ENCODE measurements around the gene TOLLIP.

Gene TOLLIP

GRCh38 chr11:1303126-1303821 lies 6.2 kb downstream of the TOLLIP start:
- Histone ChIP-seq H3K27me3 (ENCODE audit: control insufficient read depth in 1 of 2, insufficient read depth in 2 of 2, low read length in 2 of 2) (no peaks in the 10 kb centered on the region), H3K4me3 (ENCODE audit: low read length in 2 of 2) (peak overlapping the region in 1 of 2 donors; percentile 15), H3K4me1 (ENCODE audit: control insufficient read depth, insufficient read depth, low read length) (peaks cover 77% of the 10 kb centered on the region), H3K36me3 (ENCODE audit: control insufficient read depth in 2 of 2, insufficient read depth in 2 of 2, low read length in 2 of 2) (peaks cover 0 to 3% of the 10 kb centered on the region in 2 donors), H3K27ac (ENCODE audit: low read length) (no peak overlapping the region), H3K9me3 (ENCODE audit: control insufficient read depth in 2 of 2, low read length in 2 of 2) (no peaks in the 10 kb centered on the region), H3K9ac (ENCODE audit: low read length in 2 of 2) (no peak overlapping the region)

GRCh38 chr11:1302461-1303125 lies 6.8 kb downstream of the TOLLIP start:
- H3K9ac ChIP-seq (ENCODE audit: low read length in 2 of 2) = no peak overlapping the region
- peaks cover 74% of the 10 kb centered on the region for H3K4me1 ChIP-seq (ENCODE audit: control insufficient read depth, insufficient read depth, low read length)
- H3K4me3 ChIP-seq (ENCODE audit: low read length in 2 of 2) = peak overlapping the region in 1 of 2 donors; percentile 15
- no peak overlapping the region for H3K27ac ChIP-seq (ENCODE audit: low read length)
- no peaks in the 10 kb centered on the region for H3K9me3 ChIP-seq (ENCODE audit: control insufficient read depth in 2 of 2, low read length in 2 of 2)
- no peaks in the 10 kb centered on the region for H3K27me3 ChIP-seq (ENCODE audit: control insufficient read depth in 1 of 2, insufficient read depth in 2 of 2, low read length in 2 of 2)
- peaks cover 5 to 9% of the 10 kb centered on the region in 2 donors for H3K36me3 ChIP-seq (ENCODE audit: control insufficient read depth in 2 of 2, insufficient read depth in 2 of 2, low read length in 2 of 2)

GRCh38 chr11:1302041-1302460 lies 7.4 kb downstream of the TOLLIP start:
- no peaks in the 10 kb centered on the region for H3K27me3 ChIP-seq (ENCODE audit: control insufficient read depth in 1 of 2, insufficient read depth in 2 of 2, low read length in 2 of 2)
- H3K4me3 ChIP-seq (ENCODE audit: low read length in 2 of 2) = no peak overlapping the region
- no peaks in the 10 kb centered on the region for H3K9me3 ChIP-seq (ENCODE audit: control insufficient read depth in 2 of 2, low read length in 2 of 2)
- H3K27ac ChIP-seq (ENCODE audit: low read length) = no peak overlapping the region
- H3K36me3 ChIP-seq (ENCODE audit: control insufficient read depth in 2 of 2, insufficient read depth in 2 of 2, low read length in 2 of 2) = peaks cover 5 to 12% of the 10 kb centered on the region in 2 donors
- no peak overlapping the region for H3K9ac ChIP-seq (ENCODE audit: low read length in 2 of 2)
- peaks cover 70% of the 10 kb centered on the region for H3K4me1 ChIP-seq (ENCODE audit: control insufficient read depth, insufficient read depth, low read length)

GRCh38 chr11:1301220-1302000 lies 8.0 kb downstream of the TOLLIP start:
- H3K36me3 ChIP-seq (ENCODE audit: control insufficient read depth in 2 of 2, insufficient read depth in 2 of 2, low read length in 2 of 2) = peaks cover 5 to 12% of the 10 kb centered on the region in 2 donors
- H3K4me3 ChIP-seq (ENCODE audit: low read length in 2 of 2) = no peak overlapping the region
- H3K9ac ChIP-seq (ENCODE audit: low read length in 2 of 2) = no peak overlapping the region
- peaks cover 63% of the 10 kb centered on the region for H3K4me1 ChIP-seq (ENCODE audit: control insufficient read depth, insufficient read depth, low read length)
- H3K9me3 ChIP-seq (ENCODE audit: control insufficient read depth in 2 of 2, low read length in 2 of 2) = no peaks in the 10 kb centered on the region
- H3K27ac ChIP-seq (ENCODE audit: low read length) = no peak overlapping the region
- H3K27me3 ChIP-seq (ENCODE audit: control insufficient read depth in 1 of 2, insufficient read depth in 2 of 2, low read length in 2 of 2) = no peaks in the 10 kb centered on the region

- Histone ChIP-seq H3K27me3 (ENCODE audit: control insufficient read depth in 1 of 2, insufficient read depth in 2 of 2, low read length in 2 of 2) (no peaks in the 10 kb centered on the region), H3K27ac (ENCODE audit: low read length) (peak overlapping the region; percentile 53), H3K9ac (ENCODE audit: low read length in 2 of 2) (no peak overlapping the region), H3K4me1 (ENCODE audit: control insufficient read depth, insufficient read depth, low read length) (peaks cover 58% of the 10 kb centered on the region), H3K9me3 (ENCODE audit: control insufficient read depth in 2 of 2, low read length in 2 of 2) (no peaks in the 10 kb centered on the region), H3K36me3 (ENCODE audit: control insufficient read depth in 2 of 2, insufficient read depth in 2 of 2, low read length in 2 of 2) (peaks cover 5 to 14% of the 10 kb centered on the region in 2 donors), H3K4me3 (ENCODE audit: low read length in 2 of 2) (no peak overlapping the region)
These were observed 8.8 kb downstream of the TOLLIP start for GRCh38 chr11:1300569-1301187.

GRCh38 chr11:1300121-1300520 lies 9.3 kb downstream of the TOLLIP start:
- peak overlapping the region; percentile 53 for H3K27ac ChIP-seq (ENCODE audit: low read length)
- H3K27me3 ChIP-seq (ENCODE audit: control insufficient read depth in 1 of 2, insufficient read depth in 2 of 2, low read length in 2 of 2) = no peaks in the 10 kb centered on the region
- no peak overlapping the region for H3K4me3 ChIP-seq (ENCODE audit: low read length in 2 of 2)
- no peaks in the 10 kb centered on the region for H3K9me3 ChIP-seq (ENCODE audit: control insufficient read depth in 2 of 2, low read length in 2 of 2)
- no peak overlapping the region for H3K9ac ChIP-seq (ENCODE audit: low read length in 2 of 2)
- H3K36me3 ChIP-seq (ENCODE audit: control insufficient read depth in 2 of 2, insufficient read depth in 2 of 2, low read length in 2 of 2) = peaks cover 5 to 14% of the 10 kb centered on the region in 2 donors
- H3K4me1 ChIP-seq (ENCODE audit: control insufficient read depth, insufficient read depth, low read length) = peaks cover 52% of the 10 kb centered on the region

- Histone ChIP-seq H3K9me3 (ENCODE audit: control insufficient read depth in 2 of 2, low read length in 2 of 2) (no peaks in the 10 kb centered on the region), H3K27ac (ENCODE audit: low read length) (peak overlapping the region; percentile 37), H3K27me3 (ENCODE audit: control insufficient read depth in 1 of 2, insufficient read depth in 2 of 2, low read length in 2 of 2) (no peaks in the 10 kb centered on the region), H3K9ac (ENCODE audit: low read length in 2 of 2) (no peak overlapping the region), H3K4me1 (ENCODE audit: control insufficient read depth, insufficient read depth, low read length) (peaks cover 50% of the 10 kb centered on the region), H3K4me3 (ENCODE audit: low read length in 2 of 2) (peak overlapping the region in 1 of 2 donors; percentile 15), H3K36me3 (ENCODE audit: control insufficient read depth in 2 of 2, insufficient read depth in 2 of 2, low read length in 2 of 2) (peaks cover 5 to 18% of the 10 kb centered on the region in 2 donors)
These were observed 9.8 kb downstream of the TOLLIP start for GRCh38 chr11:1299621-1300020.

GRCh38 chr11:1298695-1299492 lies 10.5 kb downstream of the TOLLIP start:
- Histone ChIP-seq H3K4me3 (ENCODE audit: low read length in 2 of 2) (no peak overlapping the region), H3K27me3 (ENCODE audit: control insufficient read depth in 1 of 2, insufficient read depth in 2 of 2, low read length in 2 of 2) (no peaks in the 10 kb centered on the region), H3K36me3 (ENCODE audit: control insufficient read depth in 2 of 2, insufficient read depth in 2 of 2, low read length in 2 of 2) (peaks cover 7 to 19% of the 10 kb centered on the region in 2 donors), H3K9me3 (ENCODE audit: control insufficient read depth in 2 of 2, low read length in 2 of 2) (no peaks in the 10 kb centered on the region), H3K27ac (ENCODE audit: low read length) (peak overlapping the region; percentile 46), H3K9ac (ENCODE audit: low read length in 2 of 2) (no peak overlapping the region), H3K4me1 (ENCODE audit: control insufficient read depth, insufficient read depth, low read length) (peaks cover 44% of the 10 kb centered on the region)

- H3K36me3 ChIP-seq (ENCODE audit: control insufficient read depth in 2 of 2, insufficient read depth in 2 of 2, low read length in 2 of 2) = peaks cover 11 to 27% of the 10 kb centered on the region in 2 donors
- no peak overlapping the region for H3K4me3 ChIP-seq (ENCODE audit: low read length in 2 of 2)
- no peak overlapping the region for H3K9ac ChIP-seq (ENCODE audit: low read length in 2 of 2)
- no peaks in the 10 kb centered on the region for H3K27me3 ChIP-seq (ENCODE audit: control insufficient read depth in 1 of 2, insufficient read depth in 2 of 2, low read length in 2 of 2)
- H3K9me3 ChIP-seq (ENCODE audit: control insufficient read depth in 2 of 2, low read length in 2 of 2) = no peaks in the 10 kb centered on the region
- no peak overlapping the region for H3K27ac ChIP-seq (ENCODE audit: low read length)
- H3K4me1 ChIP-seq (ENCODE audit: control insufficient read depth, insufficient read depth, low read length) = peaks cover 34% of the 10 kb centered on the region
These were observed 11.6 kb downstream of the TOLLIP start for GRCh38 chr11:1297576-1298473.
